Spleen (tissue), 11 donors: ENCODE data around the gene GPR75. TPM values are rescaled to one million over a fixed set of nuclear protein-coding genes. Genes with fewer than 3 reads are reported as not detected.

Experiments used
- DNase-seq: peaks from one replicate; pipeline ENCODE4 v3.0.0-alpha.2; 2020
- H3K27ac ChIP-seq, 8 donors: fragments of 200-600 bp; sonication (generic) in 7 of 8; 1 replicate in 4 of 8; 2 replicates in 4 of 8; pipeline versions ENCODE4 v1.5.0 to v1.8.0; 2016 to 2021; ENCODE audit warnings: inconsistent platforms in 4 of 8, mild to moderate bottlenecking in 4 of 8, moderate library complexity in 1 of 8
- H3K27me3 ChIP-seq, 7 donors: fragments of 200-600 bp; sonication (generic) in 6 of 7; replicated peaks in 1 of 7; 1 replicate in 4 of 7; 2 replicates in 3 of 7; pipeline versions ENCODE4 v1.5.0 to v1.8.0; 2016 to 2021; ENCODE audit warnings: inconsistent platforms in 3 of 7, mild to moderate bottlenecking in 1 of 7
- H3K36me3 ChIP-seq, 6 donors: fragments of 200-600 bp; sonication (generic) in 5 of 6; 1 replicate in 4 of 6; 2 replicates in 2 of 6; pipeline versions ENCODE4 v1.5.0 to v1.8.0; 2016 to 2021; ENCODE audit warnings: inconsistent platforms in 2 of 6
- H3K4me1 ChIP-seq, 6 donors: fragments of 200-600 bp; sonication (generic) in 5 of 6; 1 replicate in 3 of 6; 2 replicates in 3 of 6; pipeline versions ENCODE4 v1.5.0 to v1.8.0; 2016 to 2021; ENCODE audit warnings: inconsistent platforms in 3 of 6
- H3K4me3 ChIP-seq, 8 donors: fragments of 200-600 bp; sonication (generic) in 7 of 8; 1 replicate in 4 of 8; 2 replicates in 4 of 8; pipeline versions ENCODE4 v1.5.0 to v1.8.0; 2016 to 2021; ENCODE audit warnings: inconsistent platforms in 4 of 8, mild to moderate bottlenecking in 4 of 8, moderate library complexity in 2 of 8
- H3K9me3 ChIP-seq, 8 donors: fragments of 200-600 bp; sonication (generic) in 7 of 8; 1 replicate in 4 of 8; 2 replicates in 4 of 8; pipeline versions ENCODE4 v1.5.0 to v1.8.0; 2016 to 2021; ENCODE audit warnings: inconsistent platforms in 4 of 8
- CTCF ChIP-seq, 11 experiments: fragments of 200-600 bp in 7 of 11; fragments of 450-650 bp in 4 of 11; sonication (generic) in 4 of 11; IDR thresholded peaks in 8 of 11; conservative IDR thresholded peaks in 3 of 11; 1 replicate in 7 of 11; 2 replicates in 4 of 11; pipeline versions ENCODE4 v1.4.0 to v1.8.0; 2016 to 2021; ENCODE audit warnings: antibody characterized with exemption in 11 of 11, inconsistent platforms in 4 of 11, mild to moderate bottlenecking in 1 of 11
- POLR2A ChIP-seq, 3 donors: fragments of 450-650 bp; IDR thresholded peaks; one replicate each; pipeline ENCODE4 v1.5.1; 2017; ENCODE audit warnings: antibody characterized with exemption in 3 of 3, mild to moderate bottlenecking in 1 of 3
- POLR2AphosphoS5 ChIP-seq, 3 donors: sonication (generic); formaldehyde crosslinking; IDR thresholded peaks; one replicate each; pipeline ENCODE4 v1.5.1; 2017; ENCODE audit warnings: antibody characterized with exemption in 3 of 3
- WGBS, 5 donors: extraction: QIAGEN DNeasy Blood & Tissue Kit in 3 of 5; methylation state at CpG; one replicate each; pipeline versions ENCODE4 v1.1.5 to v1.1.7; 2013 to 2018; 5-methylcytosine and 5-hydroxymethylcytosine counted together
- intact Hi-C: fragments of 100-400 bp; cut with DNase I; formaldehyde crosslinking; loops from one replicate; pipeline ENCODE4 v1.15.0; 2023; ENCODE audit warnings: low total_unique reads
- polyA plus RNA-seq, 3 donors: library from polyadenylated mRNA; stranded (reverse); fragments of 200-250 nt; gene quantifications; one replicate each; pipeline ENCODE4 v1.2.1, GENCODE V29; 2013
- total RNA-seq, 7 donors: library from RNA; depleted of rRNA in 3 of 7; stranded (reverse); fragments of >200 nt in 3 of 7; fragmentation: NEBNext Ultra II Directional in 4 of 7; extraction: Animal tissue kit (Norgen Biotek cat#: 25700) in 4 of 7; gene quantifications; one replicate each; pipeline versions ENCODE4 v1.1.0 to v1.2.1, GENCODE V29; 2016 to 2021
- donor health status: healthy with polysubstance abuse.
- donor health status: DM: no; HTN: no; CAD: no; lungs with moderate emphysema.
- donor health status: DM: no; HTN: no; CAD: no.
- donor health status: Bipolar disorder and iron deficiency.
- donor health status: healthy.
- donor health status: DM: no; HTN: no; CAD: no.
- donor health status: DM: yes; HTN: yes; CAD: no.

The GPR75 gene
- total and polyA plus RNA-seq, 10 donors: 0.08 to 10.9 (median 3.8) TPM

DNA sequence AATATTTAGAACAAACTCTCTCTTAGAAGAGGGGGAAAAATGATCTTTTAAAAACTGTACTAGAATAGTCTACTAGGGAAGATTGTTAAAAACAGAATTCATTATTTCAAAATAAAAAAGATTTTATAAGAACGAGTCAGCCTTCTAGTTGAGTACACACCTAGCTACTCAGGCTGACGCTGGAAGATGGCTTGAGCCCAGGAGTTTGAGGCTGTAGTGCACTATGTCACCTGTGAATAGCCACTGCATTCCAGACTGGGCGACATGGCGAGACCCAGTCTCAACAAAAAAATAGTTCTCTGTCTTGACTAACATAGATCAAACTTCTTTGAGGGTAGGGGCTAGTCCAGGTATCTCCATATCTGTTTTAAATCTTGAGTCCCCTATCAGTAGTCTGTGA, 39.1 kb downstream of the GPR75 start:
- TF ChIP-seq CTCF (IDR thresholded peaks at IDR 0.05 in 8 of 11, conservative IDR thresholded peaks at IDR 0.05 in 3 of 11): no peak
- TF ChIP-seq POLR2A (IDR thresholded peaks at IDR 0.05): no peak
- TF ChIP-seq POLR2AphosphoS5 (IDR thresholded peaks at IDR 0.05): no peak
- Histone ChIP-seq H3K27me3 (no peaks in the 10 kb centered on the region), H3K36me3 (peaks cover 7 to 48% (median 34%) of the 10 kb centered on the region in 6 donors), H3K9me3 (no peaks in the 10 kb centered on the region), H3K4me1 (peaks cover 0 to under 1% (median 0%) of the 10 kb centered on the region in 6 donors), H3K27ac (no peak overlapping the region), H3K4me3 (no peak overlapping the region)
- intact Hi-C loops: no loop called here
- DNase-seq: no peak
- WGBS, 5 donors: 93 to 99% (median 94%) methylated on average over 4 of the region's 4 CpGs

DNA sequence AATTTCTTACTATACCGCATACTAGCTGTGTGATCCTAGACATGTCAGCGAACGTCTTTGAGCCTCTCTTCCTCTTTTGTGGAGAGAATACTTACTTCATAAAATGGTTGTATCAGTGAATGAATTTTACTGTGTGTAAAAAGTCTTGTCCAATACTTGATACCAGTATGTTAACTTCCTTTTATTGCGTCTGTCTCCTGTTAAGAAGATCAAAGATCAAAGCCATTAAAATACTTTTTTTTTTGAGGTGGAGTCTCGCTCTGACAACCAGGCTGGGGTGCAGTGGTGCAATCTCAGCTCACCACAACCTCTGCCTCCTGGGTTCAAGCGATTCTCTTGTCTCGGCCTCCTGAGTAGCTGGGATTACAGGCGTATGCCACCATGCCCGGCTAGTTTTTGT, 39.7 kb downstream of the GPR75 start:
- Histone ChIP-seq H3K27me3 (no peaks in the 10 kb centered on the region), H3K4me3 (no peak overlapping the region), H3K4me1 (no peaks in the 10 kb centered on the region), H3K36me3 (peaks cover 8 to 55% (median 40%) of the 10 kb centered on the region in 6 donors), H3K9me3 (no peaks in the 10 kb centered on the region), H3K27ac (no peak overlapping the region)
- intact Hi-C loops: no loop called here
- no peak for DNase-seq
- WGBS, 5 donors: 86 to 90% (median 87%) methylated on average over 9 of the region's 9 CpGs
- TF ChIP-seq CTCF (IDR thresholded peaks at IDR 0.05 in 8 of 11, conservative IDR thresholded peaks at IDR 0.05 in 3 of 11) (no peak), POLR2AphosphoS5 (IDR thresholded peaks at IDR 0.05) (no peak), POLR2A (IDR thresholded peaks at IDR 0.05) (no peak)

- no peak overlapping the region for H3K4me3 ChIP-seq
- no peak for TF ChIP-seq POLR2A (IDR thresholded peaks at IDR 0.05)
- TF ChIP-seq POLR2AphosphoS5 (IDR thresholded peaks at IDR 0.05): no peak
- no peak for TF ChIP-seq CTCF (IDR thresholded peaks at IDR 0.05 in 8 of 11, conservative IDR thresholded peaks at IDR 0.05 in 3 of 11)
- 81 to 94% (median 83%) methylated on average over 4 of the region's 4 CpGs for WGBS, 5 donors
- H3K4me1 ChIP-seq: no peaks in the 10 kb centered on the region
- intact Hi-C loops: no loop called here
- no peak overlapping the region for H3K27ac ChIP-seq
- no peaks in the 10 kb centered on the region for H3K27me3 ChIP-seq
- peaks cover 8 to 59% (median 44%) of the 10 kb centered on the region in 6 donors for H3K36me3 ChIP-seq
- no peak for DNase-seq
- H3K9me3 ChIP-seq: no peaks in the 10 kb centered on the region
Observed at GRCh38 chr2:53819634-53820033, 40.1 kb downstream of the GPR75 start.

DNA sequence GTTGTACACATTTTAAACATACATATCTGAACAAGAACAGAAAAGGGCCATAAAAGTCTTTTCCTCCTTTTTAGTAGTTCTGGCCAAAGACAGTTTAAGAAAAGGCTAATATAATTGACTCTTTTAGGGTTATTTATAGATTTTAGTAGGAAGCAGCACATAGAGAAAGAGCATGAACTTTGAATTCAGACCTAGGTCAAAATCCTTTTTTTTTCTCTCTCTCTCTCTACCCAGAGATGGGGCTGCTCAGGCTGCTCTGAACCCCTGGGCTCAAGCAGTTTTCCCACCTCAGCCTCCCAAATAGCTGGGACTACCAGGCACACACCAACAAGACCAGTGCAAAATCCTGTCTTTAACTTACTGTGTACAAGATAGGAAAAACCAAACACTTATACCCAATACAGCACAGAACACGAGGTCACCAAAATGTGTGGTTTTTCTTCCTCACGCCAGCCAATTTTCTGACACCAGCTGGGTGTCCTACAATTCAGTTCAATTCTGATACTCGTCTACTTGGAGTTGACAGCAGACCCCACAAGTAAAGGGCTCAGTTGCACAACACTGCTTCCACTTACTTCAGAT, 40.8 kb downstream of the GPR75 start:
- no peak for DNase-seq
- Histone ChIP-seq H3K9me3 (no peaks in the 10 kb centered on the region), H3K36me3 (peaks cover 8 to 66% (median 49%) of the 10 kb centered on the region in 6 donors), H3K27me3 (no peaks in the 10 kb centered on the region), H3K4me3 (no peak overlapping the region), H3K27ac (no peak overlapping the region), H3K4me1 (no peaks in the 10 kb centered on the region)
- intact Hi-C loops: no loop called here
- TF ChIP-seq POLR2AphosphoS5 (IDR thresholded peaks at IDR 0.05) (no peak), CTCF (IDR thresholded peaks at IDR 0.05 in 8 of 11, conservative IDR thresholded peaks at IDR 0.05 in 3 of 11) (no peak), POLR2A (IDR thresholded peaks at IDR 0.05) (no peak)
- WGBS, 5 donors: 83 to 94% (median 86%) methylated on average over 3 of the region's 3 CpGs
